Left cardiac atrium (tissue), 4 donors: Measurements from ENCODE around the gene CADPS. TPM values are rescaled to one million over a fixed set of nuclear protein-coding genes. Genes with fewer than 3 reads are reported as not detected.

Experiments
- ATAC-seq, 2 donors: fragments of 200-7000 bp; cut with Tn5 transposase; one replicate each; pipeline ENCODE4 v1.9.1; 2020; ENCODE audit warnings: mild to moderate bottlenecking in 2 of 2, moderate library complexity in 2 of 2
- DNase-seq: peaks from one replicate; pipeline ENCODE4 v3.0.0-alpha.2; 2020
- intact Hi-C, 2 donors: fragments of 100-400 bp; cut with DNase I; formaldehyde crosslinking; loops; one replicate each; pipeline versions ENCODE4 v1.14.1 to v1.15.1; 2022 to 2023
- total RNA-seq, 2 donors: library from RNA; stranded (reverse); fragmentation: NEBNext Ultra II Directional; extraction: Animal tissue kit (Norgen Biotek cat#: 25700); gene quantifications; one replicate each; pipeline ENCODE4 v1.2.1, GENCODE V29; 2021
- donor health status: DM: no; HTN: yes; CAD: no.
- donor health status: DM: no; HTN: yes; CAD: no; lungs with severe emphysema.
- donor health status: DM: yes; HTN: yes; CAD: no.
- donor health status: Dilated cardiomyopathy.

The CADPS gene
- total RNA-seq, 2 donors from 2014 or later: 29.0 to 30.7 TPM

- intact Hi-C loops: no loop called here
- no peak for ATAC-seq
Measured at GRCh38 chr3:62771331-62772072, 103.7 kb downstream of the CADPS start.

GRCh38 chr3:62768896-62769295 lies 106.3 kb downstream of the CADPS start:
- no peak for DNase-seq
- ATAC-seq: no peak
- intact Hi-C loops: no loop called here

More at GRCh38 chr3:62771331-62772072, 103.7 kb downstream of the CADPS start:
- DNase-seq: no peak

- intact Hi-C loops: no loop called here
- ATAC-seq (no peak), DNase-seq (no peak)
Measured at GRCh38 chr3:62761711-62762110, 113.5 kb downstream of the CADPS start.

GRCh38 chr3:62761311-62761710 lies 113.9 kb downstream of the CADPS start:
- no peak for DNase-seq
- intact Hi-C loops: no loop called here
- no peak for ATAC-seq

- intact Hi-C loops: no loop called here
- no peak for DNase-seq
- peak; percentile 37 to 41 for ATAC-seq
Measured at GRCh38 chr3:62758296-62759066, 116.7 kb downstream of the CADPS start.

- DNase-seq (no peak), ATAC-seq (no peak)
- intact Hi-C loops: no loop called here
Measured at GRCh38 chr3:62757045-62757444, 118.2 kb downstream of the CADPS start.

- ATAC-seq (no peak), DNase-seq (no peak)
Measured at GRCh38 chr3:62755285-62755684, 119.9 kb downstream of the CADPS start.

GRCh38 chr3:62749657-62750056 lies 125.6 kb downstream of the CADPS start:
- DNase-seq: no peak
- peak in 1 of 2 donors; percentile 88 for ATAC-seq
- intact Hi-C loops: no loop called here

More at GRCh38 chr3:62755285-62755684, 119.9 kb downstream of the CADPS start:
- intact Hi-C loops: no loop called here

- intact Hi-C loops: no loop called here
- ATAC-seq (no peak), DNase-seq (no peak)
Measured at GRCh38 chr3:62749130-62749529, 126.1 kb downstream of the CADPS start.

- DNase-seq (no peak), ATAC-seq (no peak)
- intact Hi-C loops: no loop called here
Measured at GRCh38 chr3:62737449-62737848, 137.8 kb downstream of the CADPS start.

GRCh38 chr3:62735510-62735909 lies 139.7 kb downstream of the CADPS start:
- ATAC-seq (no peak), DNase-seq (no peak)
- intact Hi-C loops: no loop called here

GRCh38 chr3:62732183-62732904 lies 142.9 kb downstream of the CADPS start:
- intact Hi-C loops: no loop called here
- ATAC-seq (no peak), DNase-seq (no peak)

GRCh38 chr3:62727981-62728380 lies 147.2 kb downstream of the CADPS start:
- intact Hi-C loops: no loop called here
- DNase-seq: no peak
- no peak for ATAC-seq

GRCh38 chr3:62727536-62727935 lies 147.7 kb downstream of the CADPS start:
- no peak for ATAC-seq
- no peak for DNase-seq
- intact Hi-C loops: no loop called here

GRCh38 chr3:62724503-62724902 lies 150.7 kb downstream of the CADPS start:
- intact Hi-C loops: no loop called here
- no peak for DNase-seq
- ATAC-seq: no peak

GRCh38 chr3:62723914-62724217 lies 151.3 kb downstream of the CADPS start:
- ATAC-seq (no peak), DNase-seq (no peak)
- intact Hi-C loops: no loop called here

GRCh38 chr3:62723166-62723913 lies 151.9 kb downstream of the CADPS start:
- intact Hi-C loops: no loop called here
- ATAC-seq (peak; percentile 34 to 54), DNase-seq (no peak)

GRCh38 chr3:62722344-62722743 lies 152.9 kb downstream of the CADPS start:
- intact Hi-C loops: no loop called here
- DNase-seq (no peak), ATAC-seq (no peak)

- ATAC-seq (no peak), DNase-seq (no peak)
- intact Hi-C loops: no loop called here
Measured at GRCh38 chr3:62718515-62719320, 156.5 kb downstream of the CADPS start.
